Muscle layer of colon (tissue), 2 donors: ENCODE measurements around the gene STK35.

Experiments
- H3K27ac ChIP-seq: one replicate; pipeline ENCODE4 v1.7.0; 2013; ENCODE audit warnings: low read depth, mild to moderate bottlenecking, low read length, moderate library complexity
- H3K27me3 ChIP-seq, 2 donors: one replicate each; pipeline ENCODE4 v1.7.0; 2013; ENCODE audit warnings: low read length in 2 of 2, mild to moderate bottlenecking in 2 of 2; ENCODE audit not compliant: insufficient read depth in 2 of 2, control insufficient read depth in 1 of 2
- H3K36me3 ChIP-seq: one replicate; pipeline ENCODE4 v1.7.0; 2013; ENCODE audit warnings: mild to moderate bottlenecking, low read length; ENCODE audit not compliant: insufficient read depth
- H3K4me1 ChIP-seq: one replicate; pipeline ENCODE4 v1.7.0; 2013; ENCODE audit warnings: mild to moderate bottlenecking, low read length; ENCODE audit not compliant: insufficient read depth
- H3K4me3 ChIP-seq, 2 donors: one replicate each; pipeline ENCODE4 v1.7.0; 2013; ENCODE audit warnings: low read length in 2 of 2, low read depth in 1 of 2, mild to moderate bottlenecking in 1 of 2, moderate library complexity in 1 of 2
- H3K9ac ChIP-seq: one replicate; pipeline ENCODE4 v1.7.0; 2013; ENCODE audit warnings: low read length
- H3K9me3 ChIP-seq: one replicate; pipeline ENCODE4 v1.7.0; 2013; ENCODE audit warnings: mild to moderate bottlenecking, low read length
- donor health status: abdominal sarcoma.
- donor health status: Adenocarcinoma of cecum.

STK35 gene

GRCh38 chr20:2127238-2127637, 25.6 kb downstream of the STK35 start:
- no peak overlapping the region for H3K4me3 ChIP-seq
- no peaks in the 10 kb centered on the region for H3K9me3 ChIP-seq
- H3K4me1 ChIP-seq, result peaks cover 58% of the 10 kb centered on the region
- H3K9ac ChIP-seq, result no peak overlapping the region
- no peaks in the 10 kb centered on the region for H3K27me3 ChIP-seq
- no peak overlapping the region for H3K27ac ChIP-seq
- no peaks in the 10 kb centered on the region for H3K36me3 ChIP-seq

DNA sequence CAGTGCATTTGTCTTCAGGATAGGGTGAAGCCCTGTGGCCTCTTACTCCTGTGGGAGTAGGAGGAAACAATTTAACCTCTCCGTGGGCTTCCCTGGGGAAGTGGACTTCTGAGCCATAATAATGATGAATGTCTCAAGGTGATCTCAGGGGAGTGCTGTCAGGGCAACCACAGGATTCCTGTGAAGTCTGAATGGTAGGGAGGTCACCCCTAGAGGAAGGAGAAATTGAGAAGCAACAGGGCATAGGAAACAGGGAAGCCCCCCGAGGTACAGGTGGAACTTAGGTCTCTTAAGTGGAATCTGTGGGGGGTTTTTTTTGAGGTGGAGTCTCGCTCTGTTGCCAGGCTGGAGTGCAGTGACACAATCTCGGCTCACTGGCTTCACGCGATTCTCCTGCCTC, 26.9 kb downstream of the STK35 start:
- Histone ChIP-seq H3K9me3 (no peaks in the 10 kb centered on the region), H3K4me3 (no peak overlapping the region), H3K27me3 (no peaks in the 10 kb centered on the region), H3K4me1 (peaks cover 58% of the 10 kb centered on the region), H3K36me3 (no peaks in the 10 kb centered on the region), H3K9ac (no peak overlapping the region), H3K27ac (no peak overlapping the region)

GRCh38 chr20:2130062-2130591, 28.5 kb downstream of the STK35 start:
- H3K4me1 ChIP-seq, result peaks cover 59% of the 10 kb centered on the region
- H3K27me3 ChIP-seq, result no peaks in the 10 kb centered on the region
- H3K9me3 ChIP-seq, result no peaks in the 10 kb centered on the region
- no peak overlapping the region for H3K9ac ChIP-seq
- H3K4me3 ChIP-seq, result no peak overlapping the region
- no peak overlapping the region for H3K27ac ChIP-seq
- no peaks in the 10 kb centered on the region for H3K36me3 ChIP-seq

DNA sequence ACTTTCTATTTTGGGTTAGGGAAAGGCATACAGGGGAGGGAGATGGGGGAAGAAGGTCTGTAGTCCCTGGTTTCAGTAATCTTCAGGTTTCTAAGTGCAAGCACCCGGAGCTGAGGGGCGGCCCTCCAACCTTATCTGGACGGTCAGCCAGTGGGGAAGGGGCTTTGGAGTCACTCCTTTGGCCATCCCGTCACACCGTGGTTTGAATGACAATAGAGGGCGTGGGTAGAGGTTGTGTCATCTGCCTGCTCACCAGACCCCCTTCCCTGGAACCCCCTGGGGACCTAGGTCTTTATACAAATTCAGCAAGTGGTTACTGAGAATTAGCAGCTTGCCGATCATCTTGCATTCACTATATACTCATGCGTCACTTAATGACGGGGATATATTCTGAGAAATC, 29.1 kb downstream of the STK35 start:
- Histone ChIP-seq H3K4me1 (peaks cover 55% of the 10 kb centered on the region), H3K27ac (no peak overlapping the region), H3K9ac (no peak overlapping the region), H3K36me3 (no peaks in the 10 kb centered on the region), H3K4me3 (no peak overlapping the region), H3K27me3 (no peaks in the 10 kb centered on the region), H3K9me3 (no peaks in the 10 kb centered on the region)

DNA sequence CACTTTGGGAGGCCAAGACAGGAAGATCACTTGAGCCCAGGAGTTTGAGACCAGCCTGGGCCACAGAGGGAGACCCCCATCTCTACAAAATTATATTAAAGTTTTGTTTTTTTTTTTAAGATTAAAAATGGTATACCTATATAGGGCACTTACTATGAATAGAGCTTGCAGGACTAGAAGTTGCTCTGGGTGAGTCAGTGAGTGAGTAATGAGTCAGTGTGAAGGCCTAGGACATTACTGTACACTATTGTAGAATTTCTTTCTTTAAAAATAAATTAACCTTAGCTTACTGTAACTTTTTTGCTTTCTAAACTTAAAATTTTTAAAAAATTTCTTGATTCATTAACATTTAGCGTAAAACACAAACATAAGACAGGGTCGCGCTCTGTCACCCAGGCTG, 29.7 kb downstream of the STK35 start:
- Histone ChIP-seq H3K4me1 (peaks cover 48% of the 10 kb centered on the region), H3K36me3 (no peaks in the 10 kb centered on the region), H3K27ac (no peak overlapping the region), H3K4me3 (no peak overlapping the region), H3K9me3 (no peaks in the 10 kb centered on the region), H3K9ac (no peak overlapping the region), H3K27me3 (no peaks in the 10 kb centered on the region)

- H3K9me3 ChIP-seq, result no peaks in the 10 kb centered on the region
- no peak overlapping the region for H3K27ac ChIP-seq
- H3K9ac ChIP-seq, result no peak overlapping the region
- peaks cover 40% of the 10 kb centered on the region for H3K4me1 ChIP-seq
- H3K36me3 ChIP-seq, result peaks cover 7% of the 10 kb centered on the region
- no peak overlapping the region for H3K4me3 ChIP-seq
- no peaks in the 10 kb centered on the region for H3K27me3 ChIP-seq
Measured at GRCh38 chr20:2132461-2132901, 30.9 kb downstream of the STK35 start.

- Histone ChIP-seq H3K36me3 (peaks cover 7% of the 10 kb centered on the region), H3K9ac (no peak overlapping the region), H3K27ac (peak overlapping the region; percentile 44), H3K4me3 (no peak overlapping the region), H3K27me3 (no peaks in the 10 kb centered on the region), H3K9me3 (no peaks in the 10 kb centered on the region), H3K4me1 (peaks cover 42% of the 10 kb centered on the region)
Measured at GRCh38 chr20:2133318-2134183, 31.9 kb downstream of the STK35 start.

- Histone ChIP-seq H3K9me3 (no peaks in the 10 kb centered on the region), H3K4me1 (peaks cover 48% of the 10 kb centered on the region), H3K9ac (no peak overlapping the region), H3K27me3 (no peaks in the 10 kb centered on the region), H3K4me3 (no peak overlapping the region), H3K36me3 (peaks cover 7% of the 10 kb centered on the region), H3K27ac (no peak overlapping the region)
Measured at GRCh38 chr20:2135013-2135412, 33.4 kb downstream of the STK35 start.

- Histone ChIP-seq H3K9me3 (no peaks in the 10 kb centered on the region), H3K9ac (no peak overlapping the region), H3K4me3 (no peak overlapping the region), H3K4me1 (peaks cover 59% of the 10 kb centered on the region), H3K36me3 (peaks cover 7% of the 10 kb centered on the region), H3K27me3 (no peaks in the 10 kb centered on the region), H3K27ac (no peak overlapping the region)
Measured at GRCh38 chr20:2136275-2136674, 34.6 kb downstream of the STK35 start.

- Histone ChIP-seq H3K9me3 (no peaks in the 10 kb centered on the region), H3K9ac (no peak overlapping the region), H3K36me3 (peaks cover 7% of the 10 kb centered on the region), H3K4me3 (no peak overlapping the region), H3K4me1 (peaks cover 50% of the 10 kb centered on the region), H3K27ac (no peak overlapping the region), H3K27me3 (no peaks in the 10 kb centered on the region)
Measured at GRCh38 chr20:2137552-2138201, 36.0 kb downstream of the STK35 start.

- H3K4me1 ChIP-seq, result peaks cover 43% of the 10 kb centered on the region
- H3K27ac ChIP-seq, result no peak overlapping the region
- no peak overlapping the region for H3K4me3 ChIP-seq
- no peaks in the 10 kb centered on the region for H3K27me3 ChIP-seq
- H3K9ac ChIP-seq, result no peak overlapping the region
- H3K36me3 ChIP-seq, result peaks cover 7% of the 10 kb centered on the region
- H3K9me3 ChIP-seq, result no peaks in the 10 kb centered on the region
Measured at GRCh38 chr20:2138396-2138795, 36.8 kb downstream of the STK35 start.
